SK-N-SH (cell line): Measurements from ENCODE around the gene TFR2. TPM values are rescaled to one million over a fixed set of nuclear protein-coding genes. Genes with fewer than 3 reads are reported as not detected.

Experiments used
- CTCF ChIA-PET: fragments of 300-600, 350-600 bp; formaldehyde crosslinking; extraction: SDS; loops from one replicate; lab custom pipeline; 2021; lab: Yijun Ruan, JAX
- POLR2A ChIA-PET: fragments of 350-600 bp; sonication (Branson Sonifier 250); formaldehyde crosslinking; extraction: SDS; loops from one replicate; lab custom pipeline; 2020; ENCODE audit warnings: antibody characterized with exemption, inconsistent platforms; lab: Yijun Ruan, JAX
- DNase-seq: peaks from one replicate; pipeline ENCODE4 v3.0.0; 2012
- H2AFZ ChIP-seq: fragments of 200-600 bp; sonication (generic); 2 replicates; pipeline ENCODE4 v1.8.1; 2016; ENCODE audit warnings: antibody characterized with exemption, mild to moderate bottlenecking, low read depth
- H3F3A ChIP-seq: fragments of 200-600 bp; sonication (generic); replicated peaks from 2 replicates; pipeline ENCODE3; 2016; ENCODE audit warnings: antibody characterized with exemption, mild to moderate bottlenecking; ENCODE audit not compliant: insufficient read depth
- H3K27ac ChIP-seq, 2 experiments: fragments of 200-500 bp in 1 of 2; fragments of 200-600 bp in 1 of 2; sonication (Bioruptor generic) in 1 of 2; sonication (generic), shearing (Covaris generic) in 1 of 2; 2 replicates each; pipeline versions ENCODE4 v1.5.1 to v1.6.1; 2014 to 2016; ENCODE audit warnings: low read depth in 2 of 2, inconsistent platforms in 1 of 2, low read length in 1 of 2, mild to moderate bottlenecking in 1 of 2, mixed read lengths in 1 of 2
- H3K27me3 ChIP-seq: fragments of 200-600 bp; sonication (generic), shearing (Covaris generic); 2 replicates; pipeline ENCODE4 v1.6.1; 2016; ENCODE audit warnings: mixed run types; ENCODE audit not compliant: insufficient read depth
- H3K36me3 ChIP-seq, 2 experiments: fragments of 200-500 bp in 1 of 2; fragments of 200-600 bp in 1 of 2; sonication (Bioruptor generic) in 1 of 2; sonication (generic) in 1 of 2; replicated peaks in 1 of 2; 2 replicates each; pipeline versions ENCODE3 to v1.5.1; 2014 to 2016; ENCODE audit warnings: low read length in 1 of 2, mild to moderate bottlenecking in 1 of 2; ENCODE audit not compliant: insufficient read depth in 2 of 2, control insufficient read depth in 1 of 2
- H3K4me1 ChIP-seq, 2 experiments: fragments of 200-500 bp in 1 of 2; fragments of 200-600 bp in 1 of 2; sonication (Bioruptor generic) in 1 of 2; sonication (generic), shearing (Covaris generic) in 1 of 2; 2 replicates each; pipeline versions ENCODE4 v1.5.1 to v1.6.1; 2014 to 2016; ENCODE audit warnings: low read depth in 1 of 2, low read length in 1 of 2, mixed run types in 1 of 2; ENCODE audit not compliant: insufficient read depth in 2 of 2, control insufficient read depth in 1 of 2
- H3K4me2 ChIP-seq: fragments of 200-600 bp; sonication (generic), shearing (Covaris generic); 2 replicates; pipeline ENCODE4 v1.6.1; 2017; ENCODE audit warnings: mixed run types
- H3K4me3 ChIP-seq, 2 experiments: fragments of 200-500 bp in 1 of 2; fragments of 200-600 bp in 1 of 2; sonication (Bioruptor generic) in 1 of 2; sonication (generic), shearing (Covaris generic) in 1 of 2; 2 replicates each; pipeline versions ENCODE4 v1.5.1 to v1.8.1; 2014 to 2016; ENCODE audit warnings: low read depth in 2 of 2, inconsistent platforms in 1 of 2, low read length in 1 of 2, mild to moderate bottlenecking in 1 of 2, mixed read lengths in 1 of 2, moderate library complexity in 1 of 2
- H3K79me2 ChIP-seq: fragments of 200-600 bp; sonication (generic); 2 replicates; pipeline ENCODE4 v1.8.1; 2017; ENCODE audit warnings: mild to moderate bottlenecking; ENCODE audit not compliant: insufficient read depth
- H3K9ac ChIP-seq: fragments of 200-600 bp; sonication (generic); 2 replicates; pipeline ENCODE4 v1.6.1; 2017; ENCODE audit warnings: mixed run types
- H3K9me2 ChIP-seq: fragments of 200-600 bp; sonication (generic); 2 replicates; pipeline ENCODE4 v1.6.1; 2017; ENCODE audit warnings: mixed run types
- H3K9me3 ChIP-seq: fragments of 200-600 bp; sonication (generic); 2 replicates; pipeline ENCODE4 v1.6.1; 2017; ENCODE audit warnings: mixed run types, mild to moderate bottlenecking, moderate library complexity
- H4K20me1 ChIP-seq: fragments of 200-600 bp; sonication (generic); 2 replicates; pipeline ENCODE4 v1.6.1; 2017; ENCODE audit warnings: mild to moderate bottlenecking, mixed run types; ENCODE audit not compliant: insufficient read depth
- CHD2 ChIP-seq: fragments of 150-350 bp; IDR thresholded peaks from 2 replicates; pipeline ENCODE4 v1.6.1; 2018; ENCODE audit warnings: low read length; ENCODE audit not compliant: partially characterized antibody
- CTCF ChIP-seq: fragments of 200-600 bp; sonication (generic); IDR thresholded peaks from 2 replicates; pipeline ENCODE4 v1.6.1; 2017; ENCODE audit warnings: antibody characterized with exemption, mild to moderate bottlenecking, moderate library complexity
- FOXM1 ChIP-seq: IDR thresholded peaks from 2 replicates; pipeline ENCODE4 v1.4.0; 2012; ENCODE audit warnings: low read depth, mild to moderate bottlenecking
- GATA2 ChIP-seq: sonication (generic); formaldehyde crosslinking; IDR thresholded peaks from 2 replicates; pipeline ENCODE4 v1.5.0; 2020; ENCODE audit warnings: mild to moderate bottlenecking, missing genetic modification reagents
- PBX3 ChIP-seq: IDR thresholded peaks from 2 replicates; pipeline ENCODE4; 2012
- RAD21 ChIP-seq: IDR thresholded peaks from 2 replicates; pipeline ENCODE4 v1.6.1; 2012; ENCODE audit warnings: mild to moderate bottlenecking, low read length
- RCOR1 ChIP-seq: fragments of 150-350 bp; IDR thresholded peaks from 2 replicates; pipeline ENCODE4 v1.6.1; 2017; ENCODE audit warnings: antibody characterized with exemption, low read length
- REST ChIP-seq: IDR thresholded peaks from 2 replicates; pipeline ENCODE4 v1.6.1; 2012; ENCODE audit warnings: mild to moderate bottlenecking, low read depth, low read length, moderate library complexity
- RXRA ChIP-seq: IDR thresholded peaks from 2 replicates; pipeline ENCODE4 v1.4.0; 2012; ENCODE audit warnings: low read depth, mild to moderate bottlenecking, borderline replicate concordance
- SIN3A ChIP-seq: IDR thresholded peaks from 2 replicates; pipeline ENCODE4 v1.6.1; 2012; ENCODE audit warnings: low read depth, mild to moderate bottlenecking, low read length, moderate library complexity, borderline replicate concordance
- TCF12 ChIP-seq: IDR thresholded peaks from 2 replicates; pipeline ENCODE4 v1.4.0; 2012
- USF1 ChIP-seq: IDR thresholded peaks from 2 replicates; pipeline ENCODE4 v1.4.0; 2012; ENCODE audit warnings: low read depth, borderline replicate concordance
- ZBTB33 ChIP-seq: IDR thresholded peaks from 2 replicates; pipeline ENCODE4 v1.4.0; 2012; ENCODE audit warnings: low read depth, borderline replicate concordance
- WGBS: methylation state at CpG from one replicate; pipeline ENCODE4 v1.1.6; 2017; ENCODE audit warnings: low lambda C conversion rate; 5-methylcytosine and 5-hydroxymethylcytosine counted together
- polyA plus RNA-seq, 3 experiments: library from polyadenylated mRNA; depleted of rRNA; stranded (reverse); fragments of >200 nt; gene quantifications; 2 replicates each; pipeline ENCODE4 v1.2.3, GENCODE V29; 2012

Gene TFR2
- polyA plus RNA-seq, 1 of the 3 experiments (the other 2 are of a cell fraction) = 0.30 TPM

- Histone ChIP-seq H4K20me1 (peaks cover 32% of the 10 kb centered on the region), H3K36me3 (peaks cover 21 to 45% of the 10 kb centered on the region in 2 experiments), H3F3A (no peaks in the 10 kb centered on the region), H3K4me1 (peaks cover 6 to 15% of the 10 kb centered on the region in 2 experiments; a peak in 2 of 4 replicates), H3K4me2 (no peak overlapping the region), H3K9me3 (no peaks in the 10 kb centered on the region), H3K27ac (no peak overlapping the region), H3K9ac (no peak overlapping the region), H3K27me3 (no peaks in the 10 kb centered on the region), H3K79me2 (peaks cover 31% of the 10 kb centered on the region), H3K4me3 (no peak overlapping the region), H2AFZ (no peak overlapping the region), H3K9me2 (no peaks in the 10 kb centered on the region)
- ChIA-PET POLR2A (no interaction called here), CTCF (interaction anchor here (1.1 to 11.9 kb wide), 3 partner anchors 10 to 21 kb away, joined by 4 to 149 read pairs (median 7); no protein-coding TSS in a partner anchor)
- 81% methylated on average over 10 of the region's 11 CpGs for WGBS
- no peak for DNase-seq
- peak; percentile 29; the same call in 1 of the 2 replicates for TF ChIP-seq GATA2 (CRISPR knock-in tag)
- no peak for TF ChIP-seq RAD21
- no peak for TF ChIP-seq PBX3
Observed at GRCh38 chr7:100580466-100581283, 60.7 kb downstream of the TFR2 start.

- 96% methylated on average over 23 of the region's 28 CpGs for WGBS
- Histone ChIP-seq H3K9ac (no peak overlapping the region), H4K20me1 (peaks cover 16% of the 10 kb centered on the region), H3K4me2 (no peak overlapping the region), H3K27ac (no peak overlapping the region), H3K4me1 (no peaks in the 10 kb centered on the region; a peak in 1 of 4 replicates), H3K36me3 (peaks cover 27 to 61% of the 10 kb centered on the region in 2 experiments), H3K4me3 (no peak overlapping the region), H2AFZ (no peak overlapping the region), H3K9me2 (no peaks in the 10 kb centered on the region), H3F3A (no peaks in the 10 kb centered on the region), H3K9me3 (no peaks in the 10 kb centered on the region), H3K27me3 (no peaks in the 10 kb centered on the region), H3K79me2 (peaks cover 12% of the 10 kb centered on the region)
- DNase-seq = no peak
- ChIA-PET POLR2A (interaction anchor here (0.6 kb wide), 1 partner anchor 105 kb away, joined by 3 read pairs; no protein-coding TSS in a partner anchor), CTCF (interaction anchor here (0.9 to 4.3 kb wide), 5 partner anchors 11 to 126 kb away, joined by 4 to 30 read pairs (median 4); no protein-coding TSS in a partner anchor)
- TF ChIP-seq RXRA (no peak), CTCF (no peak), CHD2 (no peak), ZBTB33 (no peak), FOXM1 (no peak), USF1 (no peak), RCOR1 (no peak), TCF12 (no peak), GATA2 (CRISPR knock-in tag) (no peak), REST (no peak), SIN3A (no peak)
Observed at GRCh38 chr7:100578246-100579183, 62.8 kb downstream of the TFR2 start.
